HS-27A (cell line): ENCODE measurements around the gene VIPR2.

Experiments used
- DNase-seq: peaks from one replicate; pipeline ENCODE4 v3.0.0-alpha.2; 2012; ENCODE audit warnings: low read depth, missing footprints

Gene VIPR2

DNA sequence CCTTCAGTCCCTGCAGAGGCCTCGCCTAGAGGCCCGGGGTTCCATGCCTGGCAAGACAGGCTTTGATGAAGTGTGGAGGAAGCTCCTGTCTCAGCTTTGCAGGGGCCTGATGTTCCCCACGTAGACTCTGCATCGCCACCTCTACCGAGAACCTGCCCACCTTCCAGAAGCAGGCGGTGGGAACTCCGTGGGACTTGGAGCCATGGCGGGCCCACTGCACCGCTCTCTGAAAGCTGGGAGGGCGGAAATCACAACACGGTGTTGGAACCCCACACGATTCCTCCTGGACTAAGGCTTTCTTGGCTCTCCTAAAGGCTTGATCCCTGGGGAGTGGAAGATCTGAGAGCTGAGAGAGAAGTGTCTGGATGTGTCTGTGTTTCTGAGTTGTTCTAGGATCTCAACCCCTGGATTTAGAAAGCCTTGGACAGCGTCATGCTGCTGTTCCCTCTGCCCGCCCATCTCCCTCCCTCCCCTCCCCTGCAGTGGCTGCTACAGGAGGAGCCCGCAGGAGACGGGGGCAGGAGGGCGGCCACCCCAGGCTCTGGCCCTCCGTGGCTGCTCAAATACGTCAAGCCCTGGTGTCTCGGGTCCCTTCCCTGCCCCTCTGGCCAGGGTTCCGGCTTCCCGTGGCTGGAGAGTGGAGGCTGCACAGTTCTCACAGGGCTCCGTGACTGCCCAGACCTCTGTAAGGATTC lies 79.7 kb downstream of the VIPR2 start:
- no peak for DNase-seq

DNA sequence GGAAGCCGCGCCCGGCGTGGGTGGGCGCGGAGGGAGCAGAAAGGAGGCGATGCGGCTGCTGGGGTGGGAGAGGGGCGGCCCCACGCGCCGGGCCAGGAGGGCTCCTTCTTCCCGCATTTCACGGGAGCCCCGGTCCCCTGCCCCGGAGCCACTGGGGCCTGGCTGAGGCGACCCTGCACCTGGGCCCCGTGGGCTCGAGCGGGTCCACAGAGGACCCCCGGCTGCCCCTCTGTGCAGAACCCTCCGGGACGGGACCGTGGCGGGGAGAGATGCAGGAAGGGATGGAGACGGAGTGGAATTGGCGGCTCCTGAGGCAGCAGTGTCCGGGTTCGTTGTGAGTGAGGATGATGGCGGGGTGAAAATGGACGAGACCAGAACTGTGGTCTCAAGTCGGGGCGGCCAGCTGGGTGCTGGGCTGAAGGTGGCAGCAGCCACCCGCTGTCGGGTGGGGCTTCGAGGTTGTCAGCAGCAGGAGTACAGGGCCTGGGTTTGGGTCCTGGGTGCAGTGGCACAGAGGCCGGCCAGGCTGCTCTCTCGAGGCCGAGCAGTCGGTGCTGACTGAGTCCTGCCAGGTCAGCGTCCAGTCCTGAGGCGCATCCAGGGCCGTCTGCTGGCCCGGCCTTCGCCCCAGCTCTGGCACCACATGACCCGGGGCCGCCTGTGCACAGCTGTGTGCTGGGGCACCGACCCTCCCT lies 80.4 kb downstream of the VIPR2 start:
- no peak for DNase-seq

DNA sequence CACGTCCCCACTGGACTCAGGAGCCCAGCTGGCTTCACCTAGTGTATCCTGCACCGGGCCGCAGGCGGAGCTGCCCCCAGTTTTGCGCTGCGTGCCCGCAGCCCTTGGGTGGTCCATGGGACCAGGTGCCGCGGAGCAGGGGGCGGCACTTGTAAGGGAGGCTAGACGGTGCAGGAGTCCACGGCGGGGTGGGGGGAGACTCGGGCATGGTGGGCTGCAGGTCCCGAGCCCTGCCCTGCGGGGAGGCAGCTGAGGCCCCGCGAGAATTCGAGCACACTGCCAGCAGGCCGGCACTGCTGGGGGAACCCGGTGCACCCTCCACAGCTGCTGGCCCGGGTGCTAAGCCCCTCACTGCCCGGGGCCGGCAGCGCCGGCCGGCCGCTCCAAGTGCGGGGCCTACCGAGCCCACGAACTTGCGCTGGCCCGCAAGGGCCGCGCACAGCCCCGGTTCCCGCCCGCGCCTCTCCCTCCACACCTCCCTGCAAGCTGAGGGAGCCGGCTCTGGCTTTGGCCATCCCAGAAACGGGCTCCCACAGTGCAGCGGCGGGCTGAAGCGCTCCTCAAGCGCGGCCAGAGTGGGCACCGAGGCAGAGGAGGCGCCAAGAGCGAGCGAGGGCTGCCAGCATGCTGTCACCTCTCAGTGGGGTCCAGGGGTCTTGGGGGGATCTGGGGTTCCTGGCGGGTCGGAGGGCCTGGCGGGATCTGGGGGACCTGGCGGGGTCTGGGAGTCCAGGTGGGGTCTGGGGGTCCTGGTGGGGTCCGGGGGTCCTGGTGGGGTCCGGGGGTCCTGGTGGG lies 81.4 kb downstream of the VIPR2 start:
- DNase-seq: no peak

DNA sequence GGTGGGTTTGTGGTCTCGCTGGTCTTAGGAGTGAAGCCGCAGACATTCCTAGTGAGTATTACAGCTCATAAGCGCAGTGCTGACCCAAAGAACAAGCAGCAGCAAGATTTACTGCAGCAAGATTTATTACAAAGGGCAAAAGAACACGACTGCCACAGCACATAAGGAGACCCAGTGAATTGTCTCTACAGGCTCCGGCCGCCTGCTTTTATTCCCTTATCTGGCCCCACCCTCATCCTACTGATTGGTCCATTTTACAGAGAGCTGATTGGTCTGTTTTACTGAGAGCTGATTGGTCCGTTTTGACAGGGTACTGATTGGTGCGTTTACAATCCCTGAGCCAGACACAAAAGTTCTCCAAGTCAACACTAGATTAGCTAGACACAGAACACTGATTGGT lies 82.1 kb downstream of the VIPR2 start:
- no peak for DNase-seq

DNA sequence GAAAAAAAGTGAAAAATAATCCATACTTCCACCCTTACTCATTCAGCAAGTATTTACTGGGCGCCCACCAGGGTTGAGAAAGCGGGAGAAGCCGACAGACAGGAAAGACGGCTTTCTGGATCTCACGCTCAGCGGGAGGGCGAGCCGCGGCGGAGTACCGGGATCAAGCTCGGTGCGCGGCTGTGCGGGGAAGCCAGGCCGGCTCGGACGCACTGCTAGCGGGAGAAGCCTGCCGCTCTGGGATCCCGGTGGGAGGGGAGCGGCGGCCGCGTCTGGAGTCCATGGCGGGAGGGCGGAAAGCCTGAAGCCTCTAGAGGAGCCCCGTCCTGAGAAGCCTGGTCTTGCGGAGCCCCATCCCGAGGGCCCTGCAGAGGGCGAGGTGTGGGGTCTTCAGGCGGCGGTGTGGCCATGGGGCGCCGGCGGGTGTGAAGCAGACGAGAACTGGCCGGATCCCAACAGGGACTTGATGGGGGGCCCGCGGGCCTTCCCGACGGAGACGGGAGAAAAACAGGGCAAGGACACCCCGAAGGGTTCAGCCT lies 82.9 kb downstream of the VIPR2 start:
- no peak for DNase-seq

DNA sequence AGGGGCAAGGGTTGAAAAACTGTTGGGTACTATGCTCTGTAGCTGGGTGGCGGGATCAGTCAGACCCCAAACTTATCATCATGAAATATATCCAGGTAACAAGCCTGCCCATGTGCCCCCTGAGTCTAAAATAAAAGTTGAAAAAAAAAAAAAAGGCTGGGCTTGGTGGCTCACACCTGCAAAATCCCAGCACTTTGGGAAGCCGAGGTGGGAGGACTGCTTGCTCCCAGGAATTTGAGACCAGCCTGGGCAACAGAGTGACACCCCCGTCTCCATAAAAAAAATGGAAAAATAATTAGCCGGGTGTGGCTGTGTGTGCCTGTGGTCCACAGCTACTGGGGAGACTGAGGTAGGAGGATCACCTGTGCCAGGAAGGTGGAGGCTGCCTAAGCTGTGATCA lies 83.5 kb downstream of the VIPR2 start:
- no peak for DNase-seq

DNA sequence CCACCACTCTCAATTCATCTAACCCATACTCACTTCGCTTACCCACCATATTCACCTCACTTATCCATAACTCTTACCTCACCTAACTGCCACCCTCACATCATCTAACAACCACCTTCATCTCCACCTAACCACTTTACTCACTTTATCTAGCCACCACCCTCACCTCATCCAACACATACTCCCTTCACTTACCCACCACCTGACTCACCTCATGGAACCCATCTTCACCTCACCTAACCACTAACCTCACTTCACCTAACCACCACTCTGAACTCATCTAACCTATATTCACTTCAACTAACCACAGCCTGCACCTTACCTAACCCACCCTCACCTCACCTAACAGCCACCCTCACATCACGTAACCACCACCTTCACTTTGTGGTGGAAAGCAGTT lies 84.2 kb downstream of the VIPR2 start:
- DNase-seq: no peak

DNA sequence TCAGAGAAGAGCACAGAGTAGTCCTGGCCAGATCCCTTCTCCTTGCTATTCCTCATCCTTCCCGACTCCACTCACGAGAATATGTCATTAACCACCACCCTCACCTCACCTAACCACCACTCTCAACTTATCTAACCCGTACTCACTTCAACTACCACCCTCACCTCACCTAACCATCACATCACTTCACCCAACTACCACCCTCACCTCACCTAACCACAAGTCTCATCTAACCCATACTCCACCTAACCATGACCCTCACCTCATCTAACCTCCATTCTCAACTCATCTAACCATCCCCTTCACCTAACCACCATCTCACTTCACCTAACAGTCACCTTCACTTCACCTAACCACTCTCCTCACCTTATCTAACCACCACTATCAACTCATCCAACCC lies 85.0 kb downstream of the VIPR2 start:
- no peak for DNase-seq

DNA sequence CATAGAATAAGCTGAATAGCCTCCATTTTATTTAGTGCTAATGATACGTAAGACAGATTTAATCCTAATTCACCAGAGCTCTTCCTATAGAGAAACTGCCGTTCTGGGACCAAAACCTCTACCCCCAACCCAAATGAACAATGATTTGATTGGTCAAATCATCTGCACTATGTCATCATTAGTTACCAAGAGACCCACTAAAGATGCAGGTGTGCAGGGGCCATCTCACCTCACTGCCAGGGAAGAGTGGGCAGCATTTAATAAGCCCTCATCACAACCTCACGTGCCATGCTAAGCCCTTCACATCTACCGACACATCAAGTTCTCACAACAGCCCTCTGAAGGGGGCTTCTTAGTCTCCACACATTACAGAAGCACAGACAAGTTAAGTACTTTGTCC lies 87.0 kb downstream of the VIPR2 start:
- no peak for DNase-seq

DNA sequence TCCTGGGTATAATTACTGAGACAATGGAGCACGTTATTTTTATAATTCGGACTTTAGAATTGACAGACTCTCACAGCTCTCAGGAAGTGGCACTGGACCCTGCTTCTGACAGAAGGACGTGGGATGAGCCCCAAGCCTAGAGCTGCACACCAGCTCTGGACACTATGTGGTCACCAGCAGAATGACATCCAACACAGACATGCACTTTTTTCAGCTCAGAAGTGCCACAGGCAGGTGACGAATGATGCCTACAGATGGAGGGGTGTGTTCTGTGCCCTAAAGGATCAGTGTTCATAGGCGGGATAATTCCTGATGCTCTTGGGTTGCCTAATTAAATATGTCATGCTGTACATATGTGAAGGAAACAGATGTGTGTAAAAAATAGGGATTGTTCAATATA lies 87.9 kb downstream of the VIPR2 start:
- no peak for DNase-seq

DNA sequence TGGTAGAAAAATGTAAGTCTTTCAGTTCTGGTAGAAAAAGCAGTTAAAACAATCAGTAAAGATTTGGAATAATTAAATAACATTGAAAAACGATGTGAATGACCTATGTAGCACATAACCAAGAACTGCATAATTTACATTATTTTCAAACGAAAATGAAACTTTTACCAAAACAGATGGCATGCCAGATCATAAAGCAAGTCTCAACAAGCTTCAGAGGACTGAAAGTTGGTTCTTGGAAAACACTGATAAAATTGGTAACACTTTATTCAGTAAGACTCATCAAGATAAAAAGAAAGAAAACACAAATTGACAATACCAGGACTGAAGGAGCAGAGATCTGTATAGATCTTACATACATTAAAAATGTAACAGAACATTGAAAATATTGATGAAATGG lies 92.8 kb downstream of the VIPR2 start:
- no peak for DNase-seq

DNA sequence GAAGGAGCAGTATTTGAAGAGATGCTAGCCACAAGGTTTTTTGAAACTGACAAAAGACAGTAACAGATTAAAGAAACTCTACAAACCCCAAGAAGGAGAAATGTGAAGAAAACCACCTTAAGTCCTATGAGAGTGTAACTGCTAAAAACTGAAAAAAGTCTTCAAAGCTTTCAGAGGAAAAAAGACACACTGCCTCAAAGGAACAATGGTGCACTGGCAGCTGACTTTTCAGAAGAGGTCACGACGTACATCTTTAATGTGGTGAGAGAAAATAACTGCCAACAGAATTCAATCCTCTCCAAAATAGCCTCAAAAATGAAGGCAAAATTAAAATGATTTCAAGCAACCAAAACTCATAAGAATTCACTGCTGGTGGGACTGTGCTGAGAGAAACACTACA lies 94.0 kb downstream of the VIPR2 start:
- no peak for DNase-seq

DNA sequence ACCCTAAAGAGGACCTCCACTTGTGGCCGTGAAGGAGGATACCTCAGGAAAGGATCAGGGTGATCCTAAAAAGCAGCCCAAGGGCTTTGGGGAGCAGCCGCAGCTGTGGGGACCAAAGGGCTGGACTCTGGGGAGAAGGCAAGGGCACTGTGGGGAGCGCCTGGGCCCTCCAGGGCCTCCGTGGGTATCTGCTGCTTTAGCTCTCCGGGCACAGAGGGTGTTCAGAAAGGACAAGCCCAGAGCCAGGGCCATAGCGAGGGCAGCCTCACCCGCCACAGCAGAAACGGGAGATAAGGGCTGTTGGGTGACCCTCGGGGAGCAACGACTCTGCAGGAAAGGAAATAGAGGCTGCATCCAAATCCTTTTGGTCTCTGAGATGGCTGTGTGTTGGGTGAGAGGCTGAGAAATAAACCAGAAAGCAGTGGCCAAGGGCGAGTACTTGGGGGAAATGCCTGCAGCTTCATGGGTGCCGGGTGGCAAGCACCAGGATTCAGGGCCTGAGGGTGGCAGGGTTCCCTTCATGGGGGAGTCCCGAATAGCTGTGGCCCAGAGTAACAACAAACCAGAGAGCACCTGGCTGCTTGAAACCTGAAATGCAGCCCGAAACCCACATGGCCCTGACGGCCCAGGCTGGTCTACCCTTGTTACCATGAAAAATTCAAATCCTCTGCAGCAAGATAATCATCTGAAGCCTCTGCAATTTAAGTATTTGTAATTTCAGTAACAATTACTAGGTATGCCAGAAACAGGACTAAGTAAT lies 95.2 kb downstream of the VIPR2 start:
- DNase-seq: no peak

DNA sequence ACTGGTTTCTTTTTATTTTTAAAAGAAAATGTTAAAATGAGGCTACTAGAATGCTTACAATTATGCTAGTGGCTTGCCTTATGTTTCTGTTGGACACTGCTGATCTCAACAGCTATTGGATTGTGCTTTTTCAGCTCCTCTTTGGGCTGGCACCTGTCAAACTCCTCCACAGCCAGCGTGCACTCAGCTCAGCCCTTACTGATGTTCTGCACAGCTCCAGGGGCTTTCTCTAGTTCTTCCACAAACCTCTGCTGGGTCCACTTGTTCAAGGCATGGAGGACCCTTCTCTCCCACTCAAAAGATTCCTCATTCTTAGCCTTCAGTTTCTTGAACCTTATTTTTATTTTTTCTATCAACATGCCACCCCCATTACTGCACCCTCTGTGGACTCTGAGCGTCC lies 96.0 kb downstream of the VIPR2 start:
- no peak for DNase-seq

DNA sequence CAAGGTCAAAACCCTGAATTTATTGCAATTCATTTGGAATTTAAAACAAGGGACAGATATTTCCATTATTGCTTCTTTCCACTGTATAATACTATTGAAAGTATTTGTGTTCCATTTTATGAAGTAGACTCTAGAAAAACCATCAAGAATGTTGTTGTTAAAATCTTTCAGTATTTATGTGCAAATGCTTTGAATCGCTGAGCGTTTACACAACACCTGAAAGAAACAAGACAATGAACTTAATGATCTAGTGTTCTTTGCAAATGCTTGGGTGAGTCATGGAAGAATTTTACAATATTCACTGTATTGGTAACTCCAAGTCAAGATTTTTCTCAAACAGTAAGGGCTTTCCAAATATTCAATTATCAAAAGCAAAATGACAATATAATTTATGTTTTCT lies 97.1 kb downstream of the VIPR2 start:
- no peak for DNase-seq

DNA sequence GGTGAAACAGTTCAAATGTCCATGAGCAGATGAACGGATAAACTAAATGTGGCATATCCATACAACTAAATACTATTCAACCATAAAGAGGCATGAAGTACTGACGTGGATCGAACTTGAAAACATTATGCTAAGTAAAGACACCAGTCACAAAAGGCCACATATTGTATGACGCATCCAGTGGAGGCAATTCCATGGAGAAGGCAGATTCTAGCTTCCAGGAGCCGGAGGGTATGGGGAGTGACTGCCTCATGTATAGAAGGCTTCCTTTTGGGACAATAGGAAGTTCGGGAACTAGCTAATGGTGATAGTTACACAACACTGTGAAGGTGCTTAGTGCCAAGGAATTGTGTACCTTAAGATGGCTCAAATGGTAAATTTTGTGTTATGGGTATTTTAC lies 98.4 kb downstream of the VIPR2 start:
- DNase-seq: no peak

DNA sequence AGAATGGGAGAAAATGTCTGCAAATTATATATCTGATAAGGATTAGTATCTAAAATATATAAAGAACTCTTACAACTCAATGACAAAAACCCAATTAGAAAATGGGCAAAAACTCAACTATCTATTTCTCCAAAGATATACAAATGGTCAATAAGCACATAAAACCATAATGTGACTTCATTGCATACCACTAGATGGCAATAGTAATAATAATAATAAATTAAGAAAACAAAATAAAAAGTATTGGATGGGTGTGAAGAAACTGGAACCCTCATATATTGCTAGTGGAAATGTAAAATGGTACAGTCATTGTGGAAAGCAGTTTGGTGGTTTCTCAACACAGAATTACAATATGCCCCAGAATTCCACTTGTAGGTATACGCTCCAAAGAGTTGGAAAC lies 98.8 kb downstream of the VIPR2 start:
- no peak for DNase-seq

DNA sequence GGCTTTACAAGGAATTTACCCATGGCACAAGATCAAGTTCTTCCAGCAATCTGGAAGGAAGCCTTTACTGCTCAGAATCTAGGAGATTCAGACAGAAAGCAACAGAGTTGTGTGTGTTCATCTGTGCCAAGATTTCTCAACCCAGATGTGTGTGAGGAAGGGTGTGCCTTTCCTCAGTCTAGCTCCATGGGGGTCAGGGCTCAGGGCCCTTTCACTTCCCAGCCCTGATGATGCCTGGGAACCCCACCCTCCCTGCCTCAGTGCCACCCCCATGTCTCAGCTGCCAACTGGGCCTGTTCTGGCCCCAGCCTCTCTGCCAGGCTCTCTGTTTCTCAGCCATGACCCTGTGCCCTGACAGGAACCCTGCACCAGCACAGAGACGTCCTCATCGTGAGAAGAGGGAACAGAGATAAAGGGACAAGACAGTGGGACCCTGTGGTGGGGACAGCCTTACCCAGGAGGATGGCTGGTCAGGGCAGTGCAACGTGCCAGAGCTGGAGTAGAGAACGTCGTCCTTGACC lies 102.0 kb downstream of the VIPR2 start:
- DNase-seq: no peak

DNA sequence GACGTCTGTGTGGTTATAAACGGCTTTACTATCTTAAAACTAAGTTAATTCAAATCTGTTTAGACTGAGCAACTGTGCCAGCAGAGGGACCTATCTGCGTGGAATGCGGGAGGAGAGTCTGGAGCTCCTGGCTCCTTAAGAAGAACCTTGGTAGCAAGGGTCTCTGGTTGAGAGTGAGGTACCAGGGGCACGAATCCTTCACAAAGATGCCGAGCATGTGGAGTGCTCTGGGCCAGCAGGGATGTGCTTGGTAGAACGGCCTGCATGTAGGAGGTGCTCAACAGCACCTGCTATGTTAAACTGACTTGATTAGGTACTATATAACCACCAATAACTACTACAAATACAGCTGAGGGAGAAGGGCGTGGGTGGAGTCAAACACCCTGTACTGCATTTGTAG lies 102.6 kb downstream of the VIPR2 start:
- no peak for DNase-seq

DNA sequence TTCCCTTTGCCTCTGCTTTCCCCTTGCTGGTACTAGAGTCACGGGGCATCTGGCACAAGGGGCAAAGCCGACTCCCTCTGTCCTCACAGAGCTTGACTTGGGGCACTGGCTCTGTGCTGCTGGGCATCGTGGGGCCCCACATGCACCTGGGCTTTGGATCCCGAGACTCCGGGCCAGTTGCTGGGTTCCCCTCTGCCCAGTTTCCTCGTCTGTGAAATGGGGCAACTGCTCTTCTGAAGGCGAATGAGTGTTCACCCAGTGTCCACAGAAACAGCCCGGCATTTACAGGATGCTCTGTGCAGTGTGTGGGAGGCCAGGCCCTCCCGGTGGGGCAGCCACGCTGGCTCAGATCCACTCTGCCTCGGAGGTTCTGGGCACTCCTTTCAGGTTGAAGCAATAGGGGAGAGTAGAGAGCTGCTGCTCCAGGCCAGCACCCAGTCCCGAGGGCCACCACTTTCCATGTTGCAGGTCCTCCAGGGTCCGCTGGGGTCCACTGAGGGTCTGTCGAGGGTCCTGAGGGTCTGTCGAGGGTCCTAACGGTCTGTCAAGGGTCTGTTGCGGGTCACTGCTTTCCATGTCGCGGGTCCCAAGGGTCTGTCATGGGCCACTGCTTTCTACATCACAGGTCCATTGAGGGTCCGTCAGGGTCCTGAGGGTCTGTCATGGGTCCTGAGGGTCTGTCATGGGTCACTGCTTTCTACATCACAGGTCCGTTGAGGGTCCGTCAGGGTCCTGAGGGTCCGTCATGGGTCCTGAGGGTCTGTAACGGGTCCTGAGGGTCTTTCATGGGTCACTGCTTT lies 103.6 kb downstream of the VIPR2 start:
- DNase-seq: no peak

DNA sequence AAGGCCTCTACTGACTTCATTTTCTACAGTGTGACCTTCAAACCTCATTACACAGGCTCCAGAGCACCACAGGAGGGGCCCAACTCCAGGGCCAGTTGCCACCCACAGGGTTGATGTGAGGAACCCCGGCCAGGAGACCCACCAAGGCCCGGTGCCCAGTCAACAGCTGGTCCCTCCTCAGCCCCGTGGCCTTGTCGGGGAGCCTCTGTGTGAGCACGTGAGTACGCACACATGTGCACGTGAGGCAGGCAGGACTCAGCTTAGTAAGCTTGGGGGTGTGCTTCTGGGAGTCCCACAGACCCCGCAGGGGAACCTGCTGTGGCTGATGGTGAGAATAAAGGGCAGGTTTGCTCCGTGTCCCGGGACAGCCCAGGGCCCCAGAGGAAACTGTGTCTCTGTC lies 104.5 kb downstream of the VIPR2 start:
- DNase-seq: no peak
